ENCODE measurements around the gene AGAP3.

The AGAP3 gene

GRCh38 chr7:151173386-151174245 is 87.3 kb downstream of the AGAP3 start:
- TF ChIP-seq, protein P1, sequence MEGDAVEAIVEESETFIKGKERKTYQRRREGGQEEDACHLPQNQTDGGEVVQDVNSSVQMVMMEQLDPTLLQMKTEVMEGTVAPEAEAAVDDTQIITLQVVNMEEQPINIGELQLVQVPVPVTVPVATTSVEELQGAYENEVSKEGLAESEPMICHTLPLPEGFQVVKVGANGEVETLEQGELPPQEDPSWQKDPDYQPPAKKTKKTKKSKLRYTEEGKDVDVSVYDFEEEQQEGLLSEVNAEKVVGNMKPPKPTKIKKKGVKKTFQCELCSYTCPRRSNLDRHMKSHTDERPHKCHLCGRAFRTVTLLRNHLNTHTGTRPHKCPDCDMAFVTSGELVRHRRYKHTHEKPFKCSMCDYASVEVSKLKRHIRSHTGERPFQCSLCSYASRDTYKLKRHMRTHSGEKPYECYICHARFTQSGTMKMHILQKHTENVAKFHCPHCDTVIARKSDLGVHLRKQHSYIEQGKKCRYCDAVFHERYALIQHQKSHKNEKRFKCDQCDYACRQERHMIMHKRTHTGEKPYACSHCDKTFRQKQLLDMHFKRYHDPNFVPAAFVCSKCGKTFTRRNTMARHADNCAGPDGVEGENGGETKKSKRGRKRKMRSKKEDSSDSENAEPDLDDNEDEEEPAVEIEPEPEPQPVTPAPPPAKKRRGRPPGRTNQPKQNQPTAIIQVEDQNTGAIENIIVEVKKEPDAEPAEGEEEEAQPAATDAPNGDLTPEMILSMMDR (IDR thresholded peaks at IDR 0.05; ENCODE audit: low read depth, low read length, missing control alignments) = no peak
- in situ Hi-C loops (cut with HindIII; ENCODE audit: low sequenced_read_pairs) = no loop called here

DNA sequence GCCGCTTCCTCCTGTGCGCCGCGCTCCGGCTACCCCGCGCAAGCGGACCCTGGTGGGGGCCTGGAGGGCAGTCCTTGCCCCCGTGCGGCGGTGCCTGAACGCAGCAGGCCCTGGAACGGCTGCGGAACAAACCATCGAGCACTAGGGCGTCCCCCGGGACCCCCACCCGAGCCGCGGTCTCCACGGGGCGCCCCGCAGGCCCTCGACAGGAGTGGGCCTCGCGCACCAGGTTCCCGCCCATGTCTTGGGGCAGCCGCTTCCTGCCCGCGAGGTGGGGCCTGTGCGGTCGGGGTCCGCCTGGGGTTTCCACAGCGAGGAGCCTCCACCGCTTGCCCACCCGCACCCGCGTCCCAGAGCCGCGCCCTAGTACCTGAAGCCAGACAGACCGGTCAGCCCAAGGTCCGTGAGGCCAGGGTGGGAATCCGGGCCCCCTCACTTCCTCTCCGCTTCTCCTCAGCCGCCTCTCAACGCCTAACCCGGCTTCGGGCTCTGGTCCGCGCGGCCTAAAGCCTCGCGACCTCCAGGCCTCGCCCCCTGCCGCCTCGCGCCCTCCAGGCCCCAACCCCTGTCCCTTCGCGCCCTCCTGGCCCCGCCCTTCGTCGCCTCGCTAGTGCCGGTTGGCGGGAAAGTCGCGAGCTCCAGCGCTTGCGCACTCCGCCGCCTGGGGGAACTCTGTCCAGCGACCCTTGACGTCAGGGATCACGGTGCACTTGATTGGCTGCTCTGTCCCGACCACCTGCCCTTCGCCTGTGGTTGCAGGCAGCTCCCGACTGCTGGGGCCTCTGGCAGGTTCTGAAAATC is 88.2 kb downstream of the AGAP3 start:
- TF ChIP-seq, protein P1 (IDR thresholded peaks at IDR 0.05; ENCODE audit: low read depth, low read length, missing control alignments) = no peak
- no peak for DNase-seq (ENCODE audit: low read depth)
- in situ Hi-C loops (cut with HindIII; ENCODE audit: low sequenced_read_pairs) = no loop called here
- H3K4me3 ChIP-seq (ENCODE audit: low read depth, low read length) = no peak overlapping the region

More at GRCh38 chr7:151173386-151174245, 87.3 kb downstream of the AGAP3 start:
- no peak overlapping the region for H3K4me3 ChIP-seq (ENCODE audit: low read depth, low read length)
- no peak for DNase-seq (ENCODE audit: low read depth)

- no peak for DNase-seq (ENCODE audit: low read depth)
- in situ Hi-C loops (cut with HindIII; ENCODE audit: low sequenced_read_pairs) = no loop called here
Measured at GRCh38 chr7:151175047-151175792, 88.9 kb downstream of the AGAP3 start.

GRCh38 chr7:151175793-151176311 is 89.6 kb downstream of the AGAP3 start:
- TF ChIP-seq, protein P1 (IDR thresholded peaks at IDR 0.05; ENCODE audit: low read depth, low read length, missing control alignments) = no peak
- in situ Hi-C loops (cut with HindIII; ENCODE audit: low sequenced_read_pairs) = no loop called here
- no peak overlapping the region for H3K4me3 ChIP-seq (ENCODE audit: low read depth, low read length)
- no peak for DNase-seq (ENCODE audit: low read depth)

More at GRCh38 chr7:151175047-151175792, 88.9 kb downstream of the AGAP3 start:
- no peak overlapping the region for H3K4me3 ChIP-seq (ENCODE audit: low read depth, low read length)
- TF ChIP-seq, protein P1 (IDR thresholded peaks at IDR 0.05; ENCODE audit: low read depth, low read length, missing control alignments) = no peak

DNA sequence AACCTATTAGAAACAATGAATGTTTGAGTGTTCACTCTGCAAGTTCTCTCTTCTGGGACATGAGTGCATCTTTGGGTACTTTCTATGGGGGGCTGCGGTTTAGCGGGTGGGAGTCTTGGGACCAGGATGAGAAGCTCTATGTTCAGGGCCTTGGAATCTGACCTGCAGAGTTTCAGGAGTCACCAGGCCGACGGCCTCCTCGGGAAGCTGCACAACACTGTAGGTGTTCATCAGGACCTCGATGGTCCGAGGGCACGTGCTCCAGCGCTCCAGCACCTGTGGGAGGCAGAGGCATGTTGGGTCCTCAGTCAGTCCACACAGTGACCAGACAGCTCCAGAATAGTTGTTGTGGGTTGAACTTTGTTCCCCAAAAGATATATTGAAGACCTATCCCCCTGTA is 90.1 kb downstream of the AGAP3 start:
- DNase-seq (ENCODE audit: low read depth) = no peak
- in situ Hi-C loops (cut with HindIII; ENCODE audit: low sequenced_read_pairs) = no loop called here
- TF ChIP-seq, protein P1 (IDR thresholded peaks at IDR 0.05; ENCODE audit: low read depth, low read length, missing control alignments) = no peak

GRCh38 chr7:151177310-151177709 is 91.0 kb downstream of the AGAP3 start:
- H3K4me3 ChIP-seq (ENCODE audit: low read depth, low read length) = no peak overlapping the region
- TF ChIP-seq, protein P1 (IDR thresholded peaks at IDR 0.05; ENCODE audit: low read depth, low read length, missing control alignments) = no peak
- in situ Hi-C loops (cut with HindIII; ENCODE audit: low sequenced_read_pairs) = no loop called here
- DNase-seq (ENCODE audit: low read depth) = no peak

More for the DNA sequence above, 90.1 kb downstream of the AGAP3 start:
- no peak overlapping the region for H3K4me3 ChIP-seq (ENCODE audit: low read depth, low read length)
